ENCODE data around the gene TLE6.

DNA sequence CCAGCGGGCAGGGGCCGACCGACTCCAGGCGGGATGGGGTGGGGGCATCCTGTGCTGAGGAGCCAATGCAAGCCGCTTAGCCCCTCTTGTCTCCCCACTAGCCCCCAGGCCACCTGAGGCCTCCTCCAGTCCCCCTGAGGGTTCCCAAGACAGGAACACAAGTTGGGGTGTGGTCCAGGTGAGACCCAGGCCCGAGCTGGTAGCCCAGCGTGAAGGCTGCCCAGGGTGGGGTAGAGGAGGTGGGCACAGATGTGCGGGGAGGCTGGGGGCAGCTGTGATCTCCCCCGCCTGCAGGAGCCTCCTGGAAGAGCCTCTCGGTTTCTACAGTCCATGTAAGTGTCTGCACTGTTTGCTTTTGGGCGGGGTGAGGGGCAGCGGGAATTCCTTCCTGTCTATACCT lies 10.4 kb downstream of the TLE6 start:
- TF ChIP-seq GABPA (IDR thresholded peaks at IDR 0.05; ENCODE audit: low read depth) (no peak), POLR2AphosphoS5 (IDR thresholded peaks at IDR 0.05; ENCODE audit: low read depth) (no peak), SPI1 (IDR thresholded peaks at IDR 0.05; ENCODE audit: borderline replicate concordance, low read depth) (no peak)
- TF ChIP-seq, protein P1, sequence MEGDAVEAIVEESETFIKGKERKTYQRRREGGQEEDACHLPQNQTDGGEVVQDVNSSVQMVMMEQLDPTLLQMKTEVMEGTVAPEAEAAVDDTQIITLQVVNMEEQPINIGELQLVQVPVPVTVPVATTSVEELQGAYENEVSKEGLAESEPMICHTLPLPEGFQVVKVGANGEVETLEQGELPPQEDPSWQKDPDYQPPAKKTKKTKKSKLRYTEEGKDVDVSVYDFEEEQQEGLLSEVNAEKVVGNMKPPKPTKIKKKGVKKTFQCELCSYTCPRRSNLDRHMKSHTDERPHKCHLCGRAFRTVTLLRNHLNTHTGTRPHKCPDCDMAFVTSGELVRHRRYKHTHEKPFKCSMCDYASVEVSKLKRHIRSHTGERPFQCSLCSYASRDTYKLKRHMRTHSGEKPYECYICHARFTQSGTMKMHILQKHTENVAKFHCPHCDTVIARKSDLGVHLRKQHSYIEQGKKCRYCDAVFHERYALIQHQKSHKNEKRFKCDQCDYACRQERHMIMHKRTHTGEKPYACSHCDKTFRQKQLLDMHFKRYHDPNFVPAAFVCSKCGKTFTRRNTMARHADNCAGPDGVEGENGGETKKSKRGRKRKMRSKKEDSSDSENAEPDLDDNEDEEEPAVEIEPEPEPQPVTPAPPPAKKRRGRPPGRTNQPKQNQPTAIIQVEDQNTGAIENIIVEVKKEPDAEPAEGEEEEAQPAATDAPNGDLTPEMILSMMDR (IDR thresholded peaks at IDR 0.05; ENCODE audit: insufficient read depth, low read length): no peak
- TF ChIP-seq, protein P2, sequence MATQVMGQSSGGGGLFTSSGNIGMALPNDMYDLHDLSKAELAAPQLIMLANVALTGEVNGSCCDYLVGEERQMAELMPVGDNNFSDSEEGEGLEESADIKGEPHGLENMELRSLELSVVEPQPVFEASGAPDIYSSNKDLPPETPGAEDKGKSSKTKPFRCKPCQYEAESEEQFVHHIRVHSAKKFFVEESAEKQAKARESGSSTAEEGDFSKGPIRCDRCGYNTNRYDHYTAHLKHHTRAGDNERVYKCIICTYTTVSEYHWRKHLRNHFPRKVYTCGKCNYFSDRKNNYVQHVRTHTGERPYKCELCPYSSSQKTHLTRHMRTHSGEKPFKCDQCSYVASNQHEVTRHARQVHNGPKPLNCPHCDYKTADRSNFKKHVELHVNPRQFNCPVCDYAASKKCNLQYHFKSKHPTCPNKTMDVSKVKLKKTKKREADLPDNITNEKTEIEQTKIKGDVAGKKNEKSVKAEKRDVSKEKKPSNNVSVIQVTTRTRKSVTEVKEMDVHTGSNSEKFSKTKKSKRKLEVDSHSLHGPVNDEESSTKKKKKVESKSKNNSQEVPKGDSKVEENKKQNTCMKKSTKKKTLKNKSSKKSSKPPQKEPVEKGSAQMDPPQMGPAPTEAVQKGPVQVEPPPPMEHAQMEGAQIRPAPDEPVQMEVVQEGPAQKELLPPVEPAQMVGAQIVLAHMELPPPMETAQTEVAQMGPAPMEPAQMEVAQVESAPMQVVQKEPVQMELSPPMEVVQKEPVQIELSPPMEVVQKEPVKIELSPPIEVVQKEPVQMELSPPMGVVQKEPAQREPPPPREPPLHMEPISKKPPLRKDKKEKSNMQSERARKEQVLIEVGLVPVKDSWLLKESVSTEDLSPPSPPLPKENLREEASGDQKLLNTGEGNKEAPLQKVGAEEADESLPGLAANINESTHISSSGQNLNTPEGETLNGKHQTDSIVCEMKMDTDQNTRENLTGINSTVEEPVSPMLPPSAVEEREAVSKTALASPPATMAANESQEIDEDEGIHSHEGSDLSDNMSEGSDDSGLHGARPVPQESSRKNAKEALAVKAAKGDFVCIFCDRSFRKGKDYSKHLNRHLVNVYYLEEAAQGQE (IDR thresholded peaks at IDR 0.05; ENCODE audit: insufficient replicate concordance, low read depth): no peak
